Activated naive CD4-positive, alpha-beta T cell treated with anti-CD3 and anti-CD28 coated beads for 36 hours (primary cell): Measurements from ENCODE around the gene APC2. TPM values are rescaled to one million over a fixed set of nuclear protein-coding genes. Genes with fewer than 3 reads are reported as not detected.

ENCODE experiments used
- CTCF ChIA-PET: fragments of 350-600 bp; sonication (Branson Sonifier 250); formaldehyde crosslinking; loops from one replicate; lab custom pipeline; 2021; ENCODE audit warnings: antibody characterized with exemption; lab: Charles Lee
- DNase-seq: peaks from one replicate; pipeline ENCODE4 v3.0.0-alpha.2; 2020
- H3K27ac Mint-ChIP-seq: one replicate; pipeline ENCODE4 v1.8.0; 2021; ENCODE audit warnings: mild to moderate bottlenecking, mixed read lengths
- H3K27me3 Mint-ChIP-seq: one replicate; pipeline ENCODE4 v1.8.0; 2021; ENCODE audit warnings: low read depth, mixed read lengths
- H3K36me3 Mint-ChIP-seq: one replicate; pipeline ENCODE4 v1.8.0; 2021; ENCODE audit warnings: low read depth, mixed read lengths
- H3K4me1 Mint-ChIP-seq: one replicate; pipeline ENCODE4 v1.8.0; 2021; ENCODE audit warnings: low read depth, mixed read lengths
- H3K4me3 Mint-ChIP-seq: one replicate; pipeline ENCODE4 v1.8.0; 2021; ENCODE audit warnings: mild to moderate bottlenecking, moderate library complexity, mixed read lengths
- H3K9me3 Mint-ChIP-seq: one replicate; pipeline ENCODE4 v1.8.0; 2021; ENCODE audit warnings: mixed read lengths
- intact Hi-C: fragments of 100-400 bp; cut with micrococcal nuclease; formaldehyde crosslinking; loops from one replicate; pipeline ENCODE4 v1.15.1; 2023
- total RNA-seq, 2 experiments: library from RNA; stranded (reverse); gene quantifications; one replicate each; pipeline ENCODE4 v1.2.3, GENCODE V29; 2021

The APC2 gene
- total RNA-seq, 2 experiments from 2014 or later, result 0.07 to 0.12 TPM

- peaks cover 17% of the 10 kb centered on the region for H3K4me1 Mint-ChIP-seq
- no peak overlapping the region for H3K27ac Mint-ChIP-seq
- peaks cover 2% of the 10 kb centered on the region for H3K36me3 Mint-ChIP-seq
- no peaks in the 10 kb centered on the region for H3K9me3 Mint-ChIP-seq
- DNase-seq, result peak; percentile 72
- no peak overlapping the region for H3K4me3 Mint-ChIP-seq
- H3K27me3 Mint-ChIP-seq, result peaks cover 43% of the 10 kb centered on the region
- intact Hi-C loops, result no loop called here
- CTCF ChIA-PET, result interaction anchor here (0.6 to 2.5 kb wide), 2 partner anchors 10 to 12 kb away, joined by 3 to 11 read pairs; no protein-coding TSS in a partner anchor
Measured at GRCh38 chr19:1455336-1456120, 5.6 kb downstream of the APC2 start.

DNA sequence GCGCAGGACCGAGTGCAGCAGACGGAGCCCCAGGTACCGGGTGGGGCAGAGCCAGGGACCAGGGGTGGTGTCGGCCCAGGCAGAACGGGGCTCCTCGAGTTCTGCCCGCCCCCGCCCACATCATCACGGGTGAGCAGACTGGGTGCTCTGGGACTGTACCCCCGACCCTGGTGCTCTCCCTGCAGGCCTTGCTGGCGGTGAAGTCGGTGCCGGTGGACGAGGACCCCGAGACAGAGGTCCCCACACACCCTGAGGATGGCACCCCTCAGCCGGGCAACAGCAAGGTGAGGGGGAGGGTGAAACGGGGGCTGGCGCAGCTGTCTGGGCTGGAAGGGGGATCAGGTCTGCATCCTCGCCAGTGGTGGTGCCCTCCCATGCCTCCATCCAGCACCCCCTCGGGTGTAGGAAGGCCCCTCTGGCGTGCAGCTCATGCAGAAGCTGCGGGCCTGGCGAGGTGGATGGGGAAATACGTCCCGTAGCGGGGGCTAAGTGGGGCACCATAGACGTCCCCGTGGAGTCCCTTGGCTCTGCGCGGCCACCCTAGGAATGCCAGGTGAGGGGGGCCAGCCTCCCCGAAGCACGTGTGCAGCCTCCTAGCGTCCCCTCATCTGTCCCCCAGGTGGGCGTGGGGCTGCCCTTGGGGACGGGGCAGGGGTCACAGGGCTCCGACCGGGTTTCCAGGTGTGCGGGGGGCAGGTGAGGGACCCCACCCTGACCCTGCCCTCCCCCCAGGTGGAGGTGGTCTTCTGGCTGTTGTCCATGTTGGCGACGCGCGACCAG, 6.4 kb downstream of the APC2 start:
- H3K4me1 Mint-ChIP-seq, result peaks cover 17% of the 10 kb centered on the region
- no peaks in the 10 kb centered on the region for H3K9me3 Mint-ChIP-seq
- DNase-seq, result no peak
- CTCF ChIA-PET, result interaction anchor here (2.5 kb wide), 1 partner anchor 11 kb away, joined by 11 read pairs; no protein-coding TSS in a partner anchor
- no peak overlapping the region for H3K27ac Mint-ChIP-seq
- peaks cover 36% of the 10 kb centered on the region for H3K27me3 Mint-ChIP-seq
- intact Hi-C loops, result no loop called here
- H3K36me3 Mint-ChIP-seq, result peaks cover 2% of the 10 kb centered on the region
- no peak overlapping the region for H3K4me3 Mint-ChIP-seq

DNA sequence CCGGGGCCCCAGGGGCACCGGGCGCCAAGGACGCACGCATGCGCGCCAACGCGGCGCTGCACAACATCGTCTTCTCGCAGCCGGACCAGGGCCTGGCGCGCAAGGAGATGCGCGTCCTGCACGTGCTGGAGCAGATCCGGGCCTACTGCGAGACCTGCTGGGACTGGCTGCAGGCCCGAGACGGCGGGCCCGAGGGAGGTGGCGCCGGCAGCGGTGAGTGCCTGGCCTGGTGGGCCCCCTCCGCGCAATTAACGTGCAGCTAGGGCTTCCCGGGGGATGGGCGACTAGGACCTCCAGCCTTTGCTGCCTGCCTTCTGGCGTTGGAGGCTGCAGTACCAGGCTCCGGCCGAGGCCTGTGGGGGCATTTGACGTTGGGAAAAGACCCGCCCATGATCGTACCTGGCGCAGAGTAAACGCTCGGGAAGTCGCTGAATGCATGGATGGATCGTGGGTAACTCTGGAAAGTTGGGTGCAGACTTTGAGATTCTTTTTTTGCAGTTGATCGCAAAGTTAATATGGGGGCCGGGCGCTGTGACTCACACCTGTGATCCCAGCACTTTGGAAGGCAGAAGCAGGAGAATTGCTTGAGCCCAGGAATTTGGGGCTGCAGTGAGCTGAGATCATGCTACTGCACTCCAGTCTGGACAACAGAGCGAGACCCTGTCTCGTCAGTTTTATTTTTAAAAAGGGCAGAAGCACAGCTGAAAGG, 7.3 kb downstream of the APC2 start:
- Mint-ChIP-seq H3K4me1 (peaks cover 17% of the 10 kb centered on the region), H3K9me3 (no peaks in the 10 kb centered on the region), H3K4me3 (no peak overlapping the region), H3K36me3 (peaks cover 2% of the 10 kb centered on the region), H3K27me3 (peaks cover 31% of the 10 kb centered on the region), H3K27ac (no peak overlapping the region)
- CTCF ChIA-PET, result interaction anchor here (0.6 to 1.1 kb wide), 2 partner anchors 9 to 1471 kb away, joined by 3 to 5 read pairs; no protein-coding TSS in a partner anchor
- intact Hi-C loops, result no loop called here
- no peak for DNase-seq

GRCh38 chr19:1457892-1458291, 8.0 kb downstream of the APC2 start:
- CTCF ChIA-PET, result interaction anchor here (0.6 to 1.1 kb wide), 2 partner anchors 9 to 1470 kb away, joined by 3 to 5 read pairs; no protein-coding TSS in a partner anchor
- peaks cover 17% of the 10 kb centered on the region for H3K4me1 Mint-ChIP-seq

DNA sequence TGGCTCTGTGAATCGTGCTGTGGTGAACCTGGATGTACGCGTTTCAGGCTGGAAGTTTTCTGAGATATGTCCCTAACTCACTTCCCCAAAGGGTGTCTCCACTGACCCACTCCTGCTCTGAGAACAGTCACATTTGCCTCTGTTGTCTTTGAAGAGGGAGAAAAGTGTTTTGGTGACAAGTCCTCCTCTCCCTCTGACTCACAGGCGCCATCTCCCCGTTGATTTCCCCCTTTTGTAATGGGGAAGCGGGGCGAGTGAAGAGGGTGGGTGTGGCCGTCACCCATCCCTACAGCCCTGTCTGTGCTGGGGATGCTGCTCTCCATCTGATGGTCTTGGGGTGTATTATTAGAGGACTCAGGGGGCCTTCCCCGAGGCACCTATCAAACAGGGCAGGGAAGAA, 9.6 kb downstream of the APC2 start:
- CTCF ChIA-PET, result interaction anchor here (0.9 kb wide), 1 partner anchor 16 kb away, joined by 4 read pairs; no protein-coding TSS in a partner anchor

More at GRCh38 chr19:1457892-1458291, 8.0 kb downstream of the APC2 start:
- intact Hi-C loops, result no loop called here
- H3K4me3 Mint-ChIP-seq, result no peak overlapping the region
- peaks cover 25% of the 10 kb centered on the region for H3K27me3 Mint-ChIP-seq
- no peak overlapping the region for H3K27ac Mint-ChIP-seq
- H3K9me3 Mint-ChIP-seq, result no peaks in the 10 kb centered on the region
- H3K36me3 Mint-ChIP-seq, result peaks cover 2% of the 10 kb centered on the region
- DNase-seq, result no peak

DNA sequence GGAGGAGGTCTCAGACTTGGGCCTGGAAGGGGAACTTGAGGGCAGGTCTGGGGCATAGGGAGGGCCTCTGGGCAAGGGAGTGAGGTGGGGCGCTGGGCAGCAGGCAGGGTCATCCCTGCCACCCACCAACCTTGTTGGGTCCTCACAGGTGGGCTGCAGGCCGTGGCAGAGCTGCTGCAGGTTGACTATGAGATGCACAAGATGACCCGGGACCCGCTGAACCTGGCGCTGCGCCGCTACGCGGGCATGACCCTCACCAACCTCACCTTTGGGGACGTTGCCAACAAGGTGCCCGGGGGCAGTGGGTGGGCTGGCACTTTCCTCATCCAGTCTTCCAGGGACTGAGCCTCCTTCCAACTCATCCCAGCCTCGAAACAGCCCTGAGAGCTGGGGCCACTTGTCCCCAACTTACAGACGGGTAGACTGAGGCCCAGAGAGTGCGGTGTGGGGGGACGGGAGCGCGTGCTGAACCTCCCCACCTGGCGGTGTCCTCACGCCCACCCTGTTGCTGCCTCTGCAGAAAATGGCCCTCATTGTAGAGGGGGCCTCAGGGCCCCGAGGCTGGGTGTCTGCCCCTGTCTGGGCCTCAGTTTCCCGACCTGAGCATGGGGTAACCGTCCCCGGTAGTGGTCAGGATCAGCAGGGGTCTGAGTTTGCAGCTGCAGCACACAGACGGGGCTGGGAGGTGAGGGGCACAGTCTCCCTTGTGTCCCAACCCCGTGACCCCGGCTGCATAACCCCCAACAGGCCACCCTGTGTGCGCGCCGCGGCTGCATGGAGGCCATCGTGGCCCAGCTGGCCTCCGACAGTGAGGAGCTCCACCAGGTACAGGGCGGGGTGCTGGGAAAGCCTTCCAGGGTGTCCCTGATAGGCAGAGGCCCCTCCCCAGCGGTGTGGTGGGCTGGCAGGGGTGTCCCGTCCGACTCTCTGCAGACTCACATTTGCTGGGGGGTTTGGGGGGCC, 10.4 kb downstream of the APC2 start:
- Mint-ChIP-seq H3K4me3 (no peak overlapping the region), H3K9me3 (no peaks in the 10 kb centered on the region), H3K36me3 (peaks cover 2% of the 10 kb centered on the region), H3K27me3 (peaks cover 15% of the 10 kb centered on the region), H3K27ac (no peak overlapping the region), H3K4me1 (peaks cover 12% of the 10 kb centered on the region)
- CTCF ChIA-PET, result no interaction called here
- intact Hi-C loops, result no loop called here
- no peak for DNase-seq

More for the DNA sequence above, 9.6 kb downstream of the APC2 start:
- peaks cover 2% of the 10 kb centered on the region for H3K36me3 Mint-ChIP-seq
- H3K9me3 Mint-ChIP-seq, result no peaks in the 10 kb centered on the region
- H3K27me3 Mint-ChIP-seq, result peaks cover 17% of the 10 kb centered on the region
- DNase-seq, result no peak
- peaks cover 16% of the 10 kb centered on the region for H3K4me1 Mint-ChIP-seq
- H3K27ac Mint-ChIP-seq, result no peak overlapping the region
- no peak overlapping the region for H3K4me3 Mint-ChIP-seq
- intact Hi-C loops, result no loop called here

DNA sequence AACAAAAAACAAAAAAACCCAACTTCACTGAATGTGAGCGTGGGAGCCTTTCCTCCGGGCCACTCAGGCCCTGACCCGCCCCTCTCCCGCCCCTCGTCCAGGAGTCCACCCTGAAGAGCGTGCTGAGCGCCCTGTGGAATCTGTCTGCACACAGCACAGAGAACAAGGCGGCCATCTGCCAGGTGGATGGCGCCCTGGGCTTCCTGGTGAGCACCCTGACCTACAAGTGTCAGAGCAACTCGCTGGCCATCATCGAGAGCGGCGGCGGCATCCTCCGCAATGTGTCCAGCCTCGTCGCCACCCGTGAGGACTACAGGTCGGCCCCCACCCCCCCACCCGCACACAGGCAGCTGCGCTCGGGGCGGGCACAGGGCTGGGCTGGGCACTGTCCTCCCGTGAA, 11.9 kb downstream of the APC2 start:
- CTCF ChIA-PET, result no interaction called here
- intact Hi-C loops, result no loop called here
- peaks cover 13% of the 10 kb centered on the region for H3K27me3 Mint-ChIP-seq
- H3K4me1 Mint-ChIP-seq, result peaks cover 6% of the 10 kb centered on the region
- no peak for DNase-seq
- no peak overlapping the region for H3K4me3 Mint-ChIP-seq
- H3K27ac Mint-ChIP-seq, result no peak overlapping the region
- no peaks in the 10 kb centered on the region for H3K9me3 Mint-ChIP-seq
- H3K36me3 Mint-ChIP-seq, result peaks cover 2% of the 10 kb centered on the region

DNA sequence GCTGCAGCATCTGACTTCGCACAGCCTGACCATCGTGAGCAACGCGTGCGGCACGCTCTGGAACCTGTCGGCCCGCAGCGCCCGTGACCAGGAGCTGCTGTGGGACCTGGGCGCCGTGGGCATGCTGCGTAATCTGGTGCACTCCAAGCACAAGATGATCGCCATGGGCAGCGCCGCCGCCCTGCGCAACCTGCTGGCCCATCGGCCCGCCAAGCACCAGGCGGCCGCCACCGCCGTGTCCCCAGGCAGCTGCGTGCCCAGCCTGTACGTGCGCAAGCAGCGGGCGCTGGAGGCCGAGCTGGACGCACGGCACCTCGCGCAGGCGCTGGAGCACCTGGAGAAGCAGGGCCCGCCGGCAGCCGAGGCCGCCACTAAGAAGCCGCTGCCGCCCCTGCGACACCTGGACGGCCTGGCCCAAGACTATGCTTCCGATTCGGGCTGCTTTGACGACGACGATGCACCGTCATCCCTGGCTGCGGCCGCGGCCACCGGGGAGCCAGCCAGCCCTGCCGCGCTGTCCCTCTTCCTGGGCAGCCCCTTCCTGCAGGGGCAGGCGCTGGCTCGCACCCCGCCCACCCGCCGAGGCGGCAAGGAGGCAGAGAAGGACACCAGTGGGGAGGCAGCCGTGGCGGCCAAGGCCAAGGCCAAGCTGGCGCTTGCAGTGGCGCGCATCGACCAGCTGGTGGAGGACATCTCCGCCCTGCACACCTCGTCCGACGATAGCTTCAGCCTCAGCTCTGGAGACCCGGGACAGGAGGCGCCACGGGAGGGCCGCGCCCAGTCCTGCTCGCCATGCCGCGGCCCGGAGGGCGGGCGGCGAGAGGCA, 15.5 kb downstream of the APC2 start:
- CTCF ChIA-PET, result interaction anchor here (0.8 to 1.8 kb wide), 3 partner anchors 12 to 68 kb away, joined by 3 to 4 read pairs (median 3); no protein-coding TSS in a partner anchor
- H3K9me3 Mint-ChIP-seq, result no peaks in the 10 kb centered on the region
- peaks cover 3% of the 10 kb centered on the region for H3K4me1 Mint-ChIP-seq
- no peaks in the 10 kb centered on the region for H3K36me3 Mint-ChIP-seq
- DNase-seq, result no peak
- peaks cover 9% of the 10 kb centered on the region for H3K27me3 Mint-ChIP-seq
- intact Hi-C loops, result loop anchor here (5.0 kb wide), 1 partner anchor 292 kb away; no protein-coding TSS in a partner anchor
- H3K4me3 Mint-ChIP-seq, result no peak overlapping the region
- no peak overlapping the region for H3K27ac Mint-ChIP-seq

- Mint-ChIP-seq H3K9me3 (no peaks in the 10 kb centered on the region), H3K4me1 (peaks cover 5% of the 10 kb centered on the region), H3K27ac (no peak overlapping the region), H3K27me3 (peaks cover 9% of the 10 kb centered on the region), H3K36me3 (no peaks in the 10 kb centered on the region), H3K4me3 (no peak overlapping the region)
- DNase-seq, result no peak
- CTCF ChIA-PET, result interaction anchor here (0.8 to 1.8 kb wide), 6 partner anchors 8 to 69 kb away, joined by 3 to 4 read pairs (median 4); partner anchors contain the start of gene REEP6
- intact Hi-C loops, result loop anchor here (5.0 kb wide), 1 partner anchor 291 kb away; no protein-coding TSS in a partner anchor
Measured at GRCh38 chr19:1466018-1466460, 16.1 kb downstream of the APC2 start.

- Mint-ChIP-seq H3K4me3 (no peak overlapping the region), H3K9me3 (no peaks in the 10 kb centered on the region), H3K4me1 (peaks cover 11% of the 10 kb centered on the region), H3K27me3 (peaks cover 13% of the 10 kb centered on the region), H3K27ac (no peak overlapping the region), H3K36me3 (no peaks in the 10 kb centered on the region)
- no peak for DNase-seq
- intact Hi-C loops, result loop anchor here (5.0 kb wide), 1 partner anchor 291 kb away; no protein-coding TSS in a partner anchor
- CTCF ChIA-PET, result interaction anchor here (0.6 to 1.8 kb wide), 6 partner anchors 9 to 48 kb away, joined by 3 to 4 read pairs (median 4); partner anchors contain the start of gene REEP6
Measured at GRCh38 chr19:1466461-1467214, 16.7 kb downstream of the APC2 start.
